Epithelial cell of proximal tubule (primary cell): ENCODE results near the gene SMIM36. TPM values are rescaled to one million over a fixed set of nuclear protein-coding genes. Genes with fewer than 3 reads are reported as not detected.
"Not testable (repeated sequence)": the region's sequence is repeated elsewhere in the genome, so short reads cannot be mapped to it uniquely, and the experiment has no call there.

Experiments
- DNase-seq: peaks from one replicate; pipeline ENCODE4 v3.0.0-alpha.2; 2011; ENCODE audit warnings: low read depth
- H3K4me3 ChIP-seq: 2 replicates; pipeline ENCODE4 v1.5.1; 2011; ENCODE audit warnings: low read depth, mild to moderate bottlenecking, low read length
- total RNA-seq: library from RNA; depleted of rRNA; stranded (reverse); fragments of >200 nt; gene quantifications from 2 replicates; pipeline ENCODE4 v1.2.3, GENCODE V29; 2015
- TF ChIP-seq, protein P1 (sequence below): conservative IDR thresholded peaks from 2 replicates; pipeline ENCODE4 v1.5.1; 2012; ENCODE audit warnings: low read depth, mild to moderate bottlenecking, low read length

SMIM36 gene
- total RNA-seq, 1 donor from 2014 or later, result not detected

DNA sequence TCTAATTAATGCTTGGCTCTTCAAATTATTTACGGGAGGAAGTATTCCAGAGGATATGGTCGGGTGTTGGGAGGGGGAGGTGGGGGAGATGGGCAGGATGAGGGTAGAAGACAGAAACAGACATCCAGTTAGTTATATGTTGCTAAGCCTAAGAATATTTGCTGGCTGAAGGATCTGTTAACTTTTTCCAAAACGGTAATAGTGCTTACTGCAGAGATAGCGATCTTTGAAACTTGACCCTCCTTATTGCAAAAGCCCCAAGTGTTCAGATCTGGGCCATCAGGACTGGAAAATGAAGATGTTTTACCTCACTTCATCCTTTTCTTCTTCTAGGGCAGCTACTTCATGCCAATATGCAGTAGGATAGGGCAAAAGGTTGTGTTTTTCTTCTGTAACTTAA, 62.6 kb downstream of the SMIM36 start:
- no peak overlapping the region for H3K4me3 ChIP-seq
- TF ChIP-seq, protein P1, sequence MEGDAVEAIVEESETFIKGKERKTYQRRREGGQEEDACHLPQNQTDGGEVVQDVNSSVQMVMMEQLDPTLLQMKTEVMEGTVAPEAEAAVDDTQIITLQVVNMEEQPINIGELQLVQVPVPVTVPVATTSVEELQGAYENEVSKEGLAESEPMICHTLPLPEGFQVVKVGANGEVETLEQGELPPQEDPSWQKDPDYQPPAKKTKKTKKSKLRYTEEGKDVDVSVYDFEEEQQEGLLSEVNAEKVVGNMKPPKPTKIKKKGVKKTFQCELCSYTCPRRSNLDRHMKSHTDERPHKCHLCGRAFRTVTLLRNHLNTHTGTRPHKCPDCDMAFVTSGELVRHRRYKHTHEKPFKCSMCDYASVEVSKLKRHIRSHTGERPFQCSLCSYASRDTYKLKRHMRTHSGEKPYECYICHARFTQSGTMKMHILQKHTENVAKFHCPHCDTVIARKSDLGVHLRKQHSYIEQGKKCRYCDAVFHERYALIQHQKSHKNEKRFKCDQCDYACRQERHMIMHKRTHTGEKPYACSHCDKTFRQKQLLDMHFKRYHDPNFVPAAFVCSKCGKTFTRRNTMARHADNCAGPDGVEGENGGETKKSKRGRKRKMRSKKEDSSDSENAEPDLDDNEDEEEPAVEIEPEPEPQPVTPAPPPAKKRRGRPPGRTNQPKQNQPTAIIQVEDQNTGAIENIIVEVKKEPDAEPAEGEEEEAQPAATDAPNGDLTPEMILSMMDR, result no peak
- DNase-seq, result no peak

DNA sequence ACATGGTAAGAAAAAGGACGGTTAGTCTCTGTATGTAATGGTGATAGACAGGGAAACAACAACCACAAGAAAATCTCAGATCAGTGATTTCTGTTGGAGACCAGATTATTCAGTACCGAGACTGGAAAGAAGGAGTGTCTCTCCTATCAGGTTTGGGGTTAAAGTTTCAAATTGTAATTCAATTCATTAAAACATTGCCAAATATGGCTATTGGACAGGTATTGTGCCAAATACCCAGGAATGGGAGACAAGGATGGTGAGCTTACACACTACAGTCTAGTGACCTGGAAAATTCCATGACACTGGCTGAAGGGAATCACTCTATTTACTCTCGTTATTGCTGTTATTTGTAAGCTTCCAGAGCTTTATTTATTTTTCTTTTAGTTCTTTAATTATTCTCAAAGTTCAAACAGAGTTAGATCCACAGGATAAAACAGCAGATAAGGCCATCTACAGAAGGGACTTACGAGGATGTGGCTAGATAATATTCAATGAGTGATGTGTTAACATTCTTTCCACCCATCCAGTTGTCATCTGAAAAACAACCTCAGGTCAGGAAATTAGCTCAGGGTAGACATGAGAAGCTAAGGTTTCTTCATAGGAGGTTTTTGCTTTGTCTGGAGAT, 64.6 kb downstream of the SMIM36 start:
- DNase-seq, result no peak
- TF ChIP-seq, protein P1, result no peak
- no peak overlapping the region for H3K4me3 ChIP-seq

DNA sequence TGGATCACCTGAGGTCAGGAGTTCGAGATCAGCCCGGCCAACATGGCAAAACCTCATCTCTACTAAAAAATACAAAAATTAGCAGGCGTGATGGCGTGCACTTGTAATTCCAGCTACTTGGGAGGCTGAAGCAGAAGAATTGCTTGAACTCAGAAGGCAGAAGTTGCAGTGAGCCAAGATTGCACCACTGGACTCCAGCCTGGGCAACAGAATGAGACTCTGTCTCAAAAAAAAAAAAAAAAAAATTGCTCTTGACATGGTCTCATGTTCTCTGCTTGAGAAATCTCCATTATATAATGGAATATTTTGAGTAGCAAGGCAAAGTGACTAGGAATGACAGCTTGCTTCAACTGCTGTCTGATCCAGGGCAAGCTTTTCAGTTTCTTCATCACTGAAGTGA, 65.2 kb downstream of the SMIM36 start:
- DNase-seq, H3K4me3 ChIP-seq: not testable (repeated sequence)

DNA sequence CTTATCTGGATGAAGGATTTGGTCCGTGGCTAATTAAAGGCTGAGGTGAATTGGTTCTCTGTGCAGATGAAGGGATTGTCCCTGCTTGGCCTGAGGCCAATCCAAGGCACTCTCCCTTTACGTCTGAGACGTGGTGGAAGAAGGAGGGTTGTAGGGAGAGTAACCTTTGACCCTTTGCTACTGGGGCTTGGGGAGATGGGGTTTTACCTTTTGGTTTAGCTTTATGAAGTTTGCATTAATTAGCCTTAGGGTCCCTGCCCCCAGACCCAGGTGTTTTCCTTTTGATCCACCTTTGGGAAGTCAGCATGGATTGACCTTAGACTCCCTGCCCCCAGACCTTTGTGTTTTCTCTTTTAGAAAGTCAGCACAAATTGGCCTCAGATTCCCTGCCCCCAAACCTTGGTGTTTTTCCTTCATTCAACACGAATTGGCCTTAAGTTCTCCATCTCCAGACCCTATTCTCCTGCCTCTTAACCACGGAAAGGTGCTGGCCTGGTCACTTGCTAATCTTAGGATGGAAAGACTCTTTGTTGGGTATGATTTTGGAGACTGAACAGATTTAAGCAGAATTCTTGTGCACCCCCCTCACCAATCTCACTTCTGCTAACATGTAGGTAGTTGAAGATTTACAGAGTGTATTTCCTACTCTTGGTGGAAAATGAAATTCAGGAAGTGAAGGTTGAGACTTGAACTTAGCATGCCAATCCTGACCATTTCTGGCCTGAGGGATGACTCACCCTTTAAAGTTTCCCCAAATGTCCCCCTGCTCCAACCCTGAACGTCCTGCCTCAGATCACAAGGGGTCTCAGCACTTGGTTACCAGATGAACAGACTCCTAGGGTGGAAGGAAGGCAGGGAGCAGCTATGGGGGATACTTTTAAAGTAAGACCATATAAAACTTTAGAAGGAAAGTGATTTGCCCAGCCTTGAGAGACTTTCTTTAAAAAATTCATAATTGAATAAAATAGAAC, 66.5 kb downstream of the SMIM36 start:
- no peak overlapping the region for H3K4me3 ChIP-seq
- no peak for DNase-seq
- TF ChIP-seq, protein P1, result no peak

DNA sequence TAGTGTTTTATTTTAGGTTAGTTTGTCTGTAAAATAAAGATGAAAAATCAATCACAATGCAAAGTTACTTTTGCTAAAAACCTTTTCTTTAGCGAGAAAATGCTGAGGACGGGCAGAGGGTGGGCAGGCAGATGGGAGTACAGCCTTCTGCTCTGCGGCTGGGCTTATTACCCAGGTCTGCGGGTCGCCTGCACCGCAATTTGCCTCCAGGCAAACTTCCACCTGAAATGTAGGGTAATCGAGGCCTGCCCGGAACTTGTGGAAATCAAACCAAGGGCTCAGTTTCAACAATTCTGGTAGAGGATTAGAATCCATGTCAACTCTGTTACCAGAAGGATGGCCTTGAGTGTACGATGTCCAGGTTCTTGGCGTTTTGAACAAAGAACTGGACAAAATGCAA, 67.3 kb downstream of the SMIM36 start:
- TF ChIP-seq, protein P1, result no peak
- DNase-seq, result no peak
- H3K4me3 ChIP-seq, result no peak overlapping the region

DNA sequence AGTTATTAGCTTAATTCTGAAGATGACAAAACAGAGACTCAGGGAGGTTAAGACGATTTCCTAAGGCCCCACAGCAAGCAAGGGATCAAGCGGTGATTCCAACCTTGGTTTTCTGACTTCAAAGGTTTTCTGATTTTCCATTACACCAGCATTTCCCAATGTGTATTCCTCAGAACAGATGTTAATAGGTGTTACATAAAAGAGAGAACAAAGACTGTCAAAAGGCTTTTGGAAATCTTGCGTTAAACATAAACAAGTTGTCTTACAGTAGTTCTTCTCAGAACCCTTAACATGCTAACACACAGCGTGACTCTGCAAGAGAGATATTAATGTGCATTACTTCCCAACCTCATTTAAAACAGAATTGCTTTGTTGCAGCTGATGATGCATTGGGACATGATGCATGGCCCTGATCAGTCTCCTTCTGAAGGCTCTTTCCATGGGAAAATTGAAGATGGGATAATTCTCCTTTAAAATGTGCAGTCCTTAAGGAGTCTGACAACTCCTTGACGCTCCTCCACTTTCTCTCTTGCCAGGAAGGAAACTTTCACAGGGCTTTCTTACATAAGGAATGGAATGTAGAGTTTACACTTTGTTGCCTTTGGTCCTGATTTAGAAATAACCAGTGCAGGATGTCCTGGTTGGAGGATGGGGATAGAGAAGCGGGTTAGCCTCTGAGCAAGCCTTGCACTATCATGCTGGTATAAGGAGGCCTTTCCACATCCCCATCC, 68.1 kb downstream of the SMIM36 start:
- TF ChIP-seq, protein P1, result no peak
- no peak overlapping the region for H3K4me3 ChIP-seq
- no peak for DNase-seq

DNA sequence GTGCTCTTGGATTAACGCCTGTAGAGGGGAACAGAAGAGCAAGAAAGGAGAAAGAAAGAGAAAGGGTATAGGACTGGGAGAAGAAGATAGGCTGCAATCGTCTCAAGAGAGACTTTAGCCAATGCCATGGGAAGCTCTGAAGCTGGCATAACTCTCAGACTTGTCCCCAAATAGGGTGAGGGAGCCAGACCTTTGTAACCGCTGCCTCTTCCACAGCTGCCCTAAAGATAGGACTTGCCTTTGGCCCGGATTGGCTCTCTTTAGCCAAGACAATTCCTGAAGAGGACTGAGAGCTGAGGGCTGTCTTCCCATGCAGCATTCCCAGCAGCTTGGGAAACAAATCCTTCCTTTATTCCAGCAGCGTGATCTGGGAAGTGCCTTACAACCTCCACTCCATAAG, 68.8 kb downstream of the SMIM36 start:
- TF ChIP-seq, protein P1, result no peak
- H3K4me3 ChIP-seq, result no peak overlapping the region
- DNase-seq, result no peak
